IMR-90 (cell line): ENCODE data around the gene FDX1. TPM values are rescaled to one million over a fixed set of nuclear protein-coding genes. Genes with fewer than 3 reads are reported as not detected.

ENCODE experiments used
- ATAC-seq: fragments of 200-7000 bp; cut with Tn5 transposase; 2 replicates; pipeline ENCODE4 v1.9.1; 2020; ENCODE audit warnings: low read depth, mild to moderate bottlenecking, moderate library complexity
- BruUV-seq: library from RNA; stranded (reverse); fragments of 400-500 nt; replicated peaks from 2 replicates; lab custom pipeline; 2021; lab: Mats Ljungman, UMichigan
- CTCF ChIA-PET: fragments of 300-600 bp; formaldehyde crosslinking; extraction: SDS; loops from one replicate; lab custom pipeline; 2021; ENCODE audit warnings: antibody characterized with exemption; lab: Yijun Ruan, JAX
- POLR2A ChIA-PET: fragments of 300-600 bp; sonication (Branson Sonifier 250); formaldehyde crosslinking; loops from one replicate; lab custom pipeline; 2022; ENCODE audit warnings: antibody characterized with exemption; ENCODE audit not compliant: unreplicated experiment; lab: Charles Lee
- DNase-seq: peaks from one replicate; pipeline ENCODE4 v3.0.0; 2013
- H2AFZ ChIP-seq: replicated peaks from 2 replicates; pipeline ENCODE3; 2013; ENCODE audit warnings: low read length, mild to moderate bottlenecking; ENCODE audit not compliant: poor library complexity
- H2AK5ac ChIP-seq: 2 replicates; pipeline ENCODE4 v1.6.1; 2013; ENCODE audit warnings: low read depth, low read length, inconsistent platforms
- H2AK9ac ChIP-seq: replicated peaks from 2 replicates; pipeline ENCODE3; 2013; ENCODE audit warnings: mild to moderate bottlenecking, low read depth, low read length, moderate library complexity; ENCODE audit not compliant: poor library complexity
- H2BK120ac ChIP-seq: 2 replicates; pipeline ENCODE4 v1.6.1; 2013; ENCODE audit warnings: low read depth, low read length, inconsistent platforms
- H2BK15ac ChIP-seq: 3 replicates; pipeline ENCODE4 v1.6.1; 2013; ENCODE audit warnings: low read depth, low read length, inconsistent platforms
- H2BK20ac ChIP-seq: 2 replicates; pipeline ENCODE4 v1.6.1; 2013; ENCODE audit warnings: low read depth, mild to moderate bottlenecking, inconsistent platforms, low read length, moderate library complexity
- H2BK5ac ChIP-seq: 2 replicates; pipeline ENCODE4 v1.6.1; 2013; ENCODE audit warnings: mild to moderate bottlenecking, low read depth, low read length, inconsistent platforms; ENCODE audit not compliant: poor library complexity, severe bottlenecking
- H3K14ac ChIP-seq: replicated peaks from 2 replicates; pipeline ENCODE4 v1.6.1; 2013; ENCODE audit warnings: low read depth, low read length, inconsistent platforms
- H3K18ac ChIP-seq: 2 replicates; pipeline ENCODE4 v1.6.1; 2013; ENCODE audit warnings: low read depth, low read length, control low read depth
- H3K23ac ChIP-seq: 2 replicates; pipeline ENCODE4 v1.6.1; 2013; ENCODE audit warnings: low read depth, low read length, inconsistent platforms
- H3K27ac ChIP-seq: 2 replicates; pipeline ENCODE4 v1.5.1; 2013; ENCODE audit warnings: mild to moderate bottlenecking, control low read depth, low read length; ENCODE audit not compliant: insufficient read depth
- H3K27me3 ChIP-seq: 2 replicates; pipeline ENCODE4 v1.6.1; 2013; ENCODE audit warnings: low read length; ENCODE audit not compliant: control insufficient read depth, insufficient read depth
- H3K36me3 ChIP-seq: 2 replicates; pipeline ENCODE4 v1.6.1; 2013; ENCODE audit warnings: low read length, mixed read lengths; ENCODE audit not compliant: control insufficient read depth, insufficient read depth
- H3K4ac ChIP-seq: 2 replicates; pipeline ENCODE4 v1.6.1; 2013; ENCODE audit warnings: low read depth, low read length, inconsistent platforms
- H3K4me1 ChIP-seq: 2 replicates; pipeline ENCODE4 v1.6.1; 2013; ENCODE audit warnings: low read length, mixed read lengths; ENCODE audit not compliant: control insufficient read depth, insufficient read depth
- H3K4me2 ChIP-seq: 2 replicates; pipeline ENCODE4 v1.6.1; 2013; ENCODE audit warnings: low read depth, mild to moderate bottlenecking, control low read depth, low read length, moderate library complexity
- H3K4me3 ChIP-seq: 2 replicates; pipeline ENCODE4 v1.5.1; 2013; ENCODE audit warnings: low read depth, mild to moderate bottlenecking, control low read depth, low read length, moderate library complexity; ENCODE audit not compliant: insufficient read depth
- H3K56ac ChIP-seq: 2 replicates; pipeline ENCODE4 v1.6.1; 2013; ENCODE audit warnings: low read length, inconsistent platforms; ENCODE audit not compliant: insufficient read depth; ENCODE audit errors: extremely low read depth
- H3K79me1 ChIP-seq, 2 experiments: 2 replicates each; pipeline ENCODE4 v1.6.1; 2013; ENCODE audit warnings: low read length in 2 of 2, inconsistent platforms in 1 of 2, low read depth in 1 of 2
- H3K9ac ChIP-seq: 2 replicates; pipeline ENCODE4 v1.6.1; 2013; ENCODE audit warnings: low read depth, low read length, control low read depth
- H3K9me1 ChIP-seq: 2 replicates; pipeline ENCODE4 v1.6.1; 2013; ENCODE audit warnings: low read length, inconsistent platforms; ENCODE audit not compliant: insufficient read depth
- H3K9me3 ChIP-seq: 2 replicates; pipeline ENCODE4 v1.6.1; 2013; ENCODE audit warnings: low read length; ENCODE audit not compliant: control insufficient read depth, insufficient read depth
- H4K20me1 ChIP-seq: 2 replicates; pipeline ENCODE4 v1.6.1; 2013; ENCODE audit warnings: low read length, inconsistent platforms; ENCODE audit not compliant: insufficient read depth
- H4K5ac ChIP-seq: 2 replicates; pipeline ENCODE4 v1.6.1; 2013; ENCODE audit warnings: mild to moderate bottlenecking, low read depth, low read length, control low read depth
- H4K8ac ChIP-seq, 2 experiments: 2 replicates each; pipeline ENCODE4 v1.6.1; 2013; ENCODE audit warnings: low read depth in 2 of 2, low read length in 2 of 2, control low read depth in 1 of 2, inconsistent platforms in 1 of 2
- H4K91ac ChIP-seq: 2 replicates; pipeline ENCODE4 v1.6.1; 2013; ENCODE audit warnings: low read depth, low read length, inconsistent platforms; ENCODE audit not compliant: insufficient read depth
- BHLHE40 ChIP-seq: fragments of 150-350 bp; IDR thresholded peaks from 2 replicates; pipeline ENCODE4 v1.6.1; 2016; ENCODE audit warnings: mild to moderate bottlenecking, low read depth, low read length
- CEBPB ChIP-seq: IDR thresholded peaks from 2 replicates; pipeline ENCODE4 v1.6.1; 2012; ENCODE audit warnings: low read depth, low read length, improper control_type of control experiment
- CHD1 ChIP-seq: IDR thresholded peaks from 2 replicates; pipeline ENCODE4 v1.6.1; 2012; ENCODE audit warnings: low read depth, low read length, improper control_type of control experiment
- CTCF ChIP-seq: conservative IDR thresholded peaks from 2 replicates; pipeline ENCODE4 v1.5.1; 2012; ENCODE audit warnings: mild to moderate bottlenecking, low read depth, low read length, improper control_type of control experiment
- POLR2A ChIP-seq: IDR thresholded peaks from 2 replicates; pipeline ENCODE4 v1.6.1; 2012; ENCODE audit warnings: mild to moderate bottlenecking, low read depth, low read length
- SMC3 ChIP-seq: fragments of 150-350 bp; IDR thresholded peaks from 2 replicates; pipeline ENCODE4 v1.6.1; 2016; ENCODE audit warnings: low read depth, mild to moderate bottlenecking, antibody characterized with exemption, low read length, moderate library complexity
- WGBS, 2 experiments: methylation state at CpG; one replicate each; pipeline versions ENCODE4 v1.1.5 to v1.1.7; 2013; ENCODE audit warnings: missing lambda C conversion rate in 2 of 2; ENCODE audit not compliant: insufficient read length in 1 of 2; ENCODE audit errors: extremely low coverage in 2 of 2; 5-methylcytosine and 5-hydroxymethylcytosine counted together
- dilution Hi-C: fragments of 300-500 bp; cut with HindIII; formaldehyde crosslinking; loops from one replicate; pipeline ENCODE4 v1.14.3; 2018; ENCODE audit warnings: low sequenced_read_pairs; ENCODE audit not compliant: unreplicated experiment
- in situ Hi-C: fragments of 300-500 bp; cut with MboI; formaldehyde crosslinking; loops from 3 replicates; pipeline ENCODE4 v1.14.3; 2019; ENCODE audit warnings: low sequenced_read_pairs, inconsistent platforms, mixed read lengths
- intact Hi-C: fragments of 100-400 bp; cut with micrococcal nuclease; formaldehyde crosslinking; loops from 2 replicates; pipeline ENCODE4 v1.10.0; 2022
- polyA plus RNA-seq, 3 experiments: library from polyadenylated mRNA; depleted of rRNA; stranded (reverse); fragments of >200 nt; gene quantifications; 2 replicates each; pipeline ENCODE4 v1.2.3, GENCODE V29; 2012; ENCODE audit warnings: low replicate concordance in 1 of 3
- total RNA-seq: library from RNA; depleted of rRNA; stranded (reverse); fragments of >200 nt; gene quantifications from 2 replicates; pipeline ENCODE4 v1.2.3, GENCODE V29; 2012

FDX1 gene
- total and polyA plus RNA-seq, 2 of the 4 experiments (the other 2 are of a cell fraction): 4.3 to 5.1 TPM

- ATAC-seq: peak; percentile 51
- no TSS peak for BruUV-seq
- Histone ChIP-seq H2AFZ (no peak overlapping the region), H4K5ac (no peak overlapping the region), H3K18ac (no peak overlapping the region), H3K79me1 (no peaks in the 10 kb centered on the region), H4K20me1 (no peaks in the 10 kb centered on the region), H2BK15ac (no peak overlapping the region), H3K9ac (no peak overlapping the region), H3K4me3 (no peak overlapping the region), H3K23ac (no peak overlapping the region), H3K14ac (no peak overlapping the region), H3K4ac (no peak overlapping the region), H3K27me3 (no peaks in the 10 kb centered on the region), H2AK5ac (no peak overlapping the region), H3K56ac (no peak overlapping the region), H2BK20ac (no peak overlapping the region), H2BK120ac (no peak overlapping the region), H3K4me2 (no peak overlapping the region; the same call in 1 of the 2 replicates), H4K8ac (no peak overlapping the region), H4K91ac (no peak overlapping the region), H3K36me3 (no peaks in the 10 kb centered on the region), H3K9me1 (no peaks in the 10 kb centered on the region), H2AK9ac (no peak overlapping the region), H2BK5ac (no peak overlapping the region), H3K4me1 (no peaks in the 10 kb centered on the region), H3K9me3 (no peaks in the 10 kb centered on the region), H3K27ac (no peak overlapping the region)
- dilution Hi-C loops (no loop called here), intact Hi-C loops (no loop called here), in situ Hi-C loops (no loop called here)
- TF ChIP-seq POLR2A: no peak
- no peak for TF ChIP-seq CTCF
- TF ChIP-seq CEBPB: peak; percentile 88
- TF ChIP-seq SMC3: no peak
- no peak for TF ChIP-seq CHD1
- TF ChIP-seq BHLHE40: no peak
- ChIA-PET CTCF (no interaction called here), POLR2A (no interaction called here)
- WGBS, 2 experiments: no CpG with 5 or more reads among the region's 3 CpGs
- peak; percentile 37 for DNase-seq
These were observed 20.6 kb upstream of the FDX1 start for GRCh38 chr11:110409174-110409573.
